Measurements from ENCODE around the gene MAGI1.

MAGI1 gene

DNA sequence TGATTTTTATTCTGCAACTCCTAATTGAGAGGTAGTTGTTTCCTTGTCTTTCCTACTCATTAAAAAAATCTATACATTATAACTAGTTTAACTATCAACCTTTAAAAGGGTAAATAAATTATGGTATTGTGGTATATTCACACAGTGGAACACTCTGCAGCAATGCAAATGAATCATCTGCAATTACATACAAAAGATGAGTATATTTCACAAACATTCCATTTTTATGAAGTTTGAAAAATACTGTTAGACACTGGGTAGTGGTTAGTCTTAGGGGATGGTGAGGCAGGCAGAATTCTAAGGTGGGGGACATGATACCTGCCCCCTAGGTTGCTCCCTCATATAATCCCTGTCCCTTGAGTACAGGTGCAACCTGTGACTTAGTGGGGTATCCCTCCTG is 44.0 kb upstream of the MAGI1 start:
- Histone ChIP-seq H3K27ac (replicated peaks) (no peak overlapping the region), H3K27me3 (ENCODE audit: insufficient read depth, poor library complexity, severe bottlenecking) (no peaks in the 10 kb centered on the region), H3K4me3 (replicated peaks; ENCODE audit: insufficient read depth, low read length) (no peak overlapping the region)
- no peak for DNase-seq (ENCODE audit: low read depth in 1 of 2, low spot score in 1 of 2)
- TF ChIP-seq CTCF (IDR thresholded peaks at IDR 0.05; ENCODE audit: insufficient read depth, low read length) (no peak), GABPA (IDR thresholded peaks at IDR 0.05; ENCODE audit: low read depth) (no peak), SPI1 (IDR thresholded peaks at IDR 0.05; ENCODE audit: borderline replicate concordance, low read depth) (no peak), POLR2AphosphoS5 (IDR thresholded peaks at IDR 0.05; ENCODE audit: low read depth) (no peak)
- TF ChIP-seq, protein P1, sequence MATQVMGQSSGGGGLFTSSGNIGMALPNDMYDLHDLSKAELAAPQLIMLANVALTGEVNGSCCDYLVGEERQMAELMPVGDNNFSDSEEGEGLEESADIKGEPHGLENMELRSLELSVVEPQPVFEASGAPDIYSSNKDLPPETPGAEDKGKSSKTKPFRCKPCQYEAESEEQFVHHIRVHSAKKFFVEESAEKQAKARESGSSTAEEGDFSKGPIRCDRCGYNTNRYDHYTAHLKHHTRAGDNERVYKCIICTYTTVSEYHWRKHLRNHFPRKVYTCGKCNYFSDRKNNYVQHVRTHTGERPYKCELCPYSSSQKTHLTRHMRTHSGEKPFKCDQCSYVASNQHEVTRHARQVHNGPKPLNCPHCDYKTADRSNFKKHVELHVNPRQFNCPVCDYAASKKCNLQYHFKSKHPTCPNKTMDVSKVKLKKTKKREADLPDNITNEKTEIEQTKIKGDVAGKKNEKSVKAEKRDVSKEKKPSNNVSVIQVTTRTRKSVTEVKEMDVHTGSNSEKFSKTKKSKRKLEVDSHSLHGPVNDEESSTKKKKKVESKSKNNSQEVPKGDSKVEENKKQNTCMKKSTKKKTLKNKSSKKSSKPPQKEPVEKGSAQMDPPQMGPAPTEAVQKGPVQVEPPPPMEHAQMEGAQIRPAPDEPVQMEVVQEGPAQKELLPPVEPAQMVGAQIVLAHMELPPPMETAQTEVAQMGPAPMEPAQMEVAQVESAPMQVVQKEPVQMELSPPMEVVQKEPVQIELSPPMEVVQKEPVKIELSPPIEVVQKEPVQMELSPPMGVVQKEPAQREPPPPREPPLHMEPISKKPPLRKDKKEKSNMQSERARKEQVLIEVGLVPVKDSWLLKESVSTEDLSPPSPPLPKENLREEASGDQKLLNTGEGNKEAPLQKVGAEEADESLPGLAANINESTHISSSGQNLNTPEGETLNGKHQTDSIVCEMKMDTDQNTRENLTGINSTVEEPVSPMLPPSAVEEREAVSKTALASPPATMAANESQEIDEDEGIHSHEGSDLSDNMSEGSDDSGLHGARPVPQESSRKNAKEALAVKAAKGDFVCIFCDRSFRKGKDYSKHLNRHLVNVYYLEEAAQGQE (IDR thresholded peaks at IDR 0.05; ENCODE audit: insufficient replicate concordance, low read depth) = no peak

DNA sequence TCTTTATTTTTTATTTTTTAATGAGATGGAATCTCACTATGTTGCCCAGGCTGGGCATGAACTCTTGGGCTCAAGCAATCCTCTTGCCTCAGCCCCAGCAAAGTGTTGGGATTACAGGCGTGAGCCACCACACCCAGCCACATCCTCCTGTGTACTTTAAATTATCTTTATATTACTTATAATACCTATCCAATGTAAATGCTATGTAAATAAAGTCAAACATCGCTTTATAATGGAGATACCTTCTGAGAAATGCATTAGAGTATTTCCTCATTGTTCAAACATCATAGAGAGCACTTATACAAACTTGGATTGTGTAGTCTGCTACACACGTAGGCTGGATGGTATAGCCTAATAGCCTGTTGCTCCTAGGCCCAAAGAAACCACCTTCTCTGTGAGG is 41.4 kb upstream of the MAGI1 start:
- no peak overlapping the region for H3K27ac ChIP-seq (replicated peaks)
- H3K27me3 ChIP-seq (ENCODE audit: insufficient read depth, poor library complexity, severe bottlenecking) = no peaks in the 10 kb centered on the region
- H3K4me3 ChIP-seq (replicated peaks; ENCODE audit: insufficient read depth, low read length) = no peak overlapping the region
- DNase-seq (ENCODE audit: low read depth in 1 of 2, low spot score in 1 of 2) = no peak
- TF ChIP-seq CTCF (IDR thresholded peaks at IDR 0.05; ENCODE audit: insufficient read depth, low read length) (no peak), POLR2AphosphoS5 (IDR thresholded peaks at IDR 0.05; ENCODE audit: low read depth) (no peak), GABPA (IDR thresholded peaks at IDR 0.05; ENCODE audit: low read depth) (no peak), SPI1 (IDR thresholded peaks at IDR 0.05; ENCODE audit: borderline replicate concordance, low read depth) (no peak)
- TF ChIP-seq, protein P1 (IDR thresholded peaks at IDR 0.05; ENCODE audit: insufficient replicate concordance, low read depth) = no peak

DNA sequence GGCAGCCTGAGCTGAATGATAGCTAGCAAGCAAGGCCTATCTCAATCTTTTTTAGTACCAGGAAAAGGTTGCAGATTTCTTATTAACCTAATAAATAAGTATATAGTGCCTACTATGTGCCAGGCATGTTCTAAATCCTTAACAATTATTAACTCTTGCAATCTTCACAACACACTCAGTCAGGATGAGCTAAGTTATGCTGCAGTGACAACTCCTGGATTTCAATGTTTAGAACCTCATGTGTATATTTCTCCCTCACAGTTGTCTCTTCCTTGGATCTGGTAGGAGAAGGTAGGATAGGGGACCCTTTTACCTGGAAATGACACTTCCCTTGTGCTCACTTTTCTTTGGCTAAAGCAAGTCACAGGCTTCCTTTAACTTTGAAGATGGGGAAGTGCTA is 39.3 kb upstream of the MAGI1 start:
- Histone ChIP-seq H3K27me3 (ENCODE audit: insufficient read depth, poor library complexity, severe bottlenecking) (no peaks in the 10 kb centered on the region), H3K4me3 (replicated peaks; ENCODE audit: insufficient read depth, low read length) (no peak overlapping the region), H3K27ac (replicated peaks) (no peak overlapping the region)
- TF ChIP-seq GABPA (IDR thresholded peaks at IDR 0.05; ENCODE audit: low read depth) (no peak), CTCF (IDR thresholded peaks at IDR 0.05; ENCODE audit: insufficient read depth, low read length) (no peak), POLR2AphosphoS5 (IDR thresholded peaks at IDR 0.05; ENCODE audit: low read depth) (no peak), SPI1 (IDR thresholded peaks at IDR 0.05; ENCODE audit: borderline replicate concordance, low read depth) (no peak)
- TF ChIP-seq, protein P1 (IDR thresholded peaks at IDR 0.05; ENCODE audit: insufficient replicate concordance, low read depth) = no peak
- DNase-seq (ENCODE audit: low read depth in 1 of 2, low spot score in 1 of 2) = no peak

All from HL-60 (cell line).